ENCODE data around the gene COMMD6. TPM values are rescaled to one million over a fixed set of nuclear protein-coding genes. Genes with fewer than 3 reads are reported as not detected.
A peak's percentile ranks its signal among the peaks of the same experiment; 100 is the strongest.

COMMD6 gene
- total and polyA plus RNA-seq, 2 of the 13 experiments (the other 11 are each of a cell fraction or from before 2014, with no cell fraction given) = 97.0 to 164 TPM

- TF ChIP-seq NFAT5 (CRISPR knock-in tag; IDR thresholded peaks at IDR 0.05) (no peak), ZNF724P (CRISPR knock-in tag; IDR thresholded peaks at IDR 0.05; ENCODE audit: borderline replicate concordance) (no peak), IRF2 (CRISPR knock-in tag; IDR thresholded peaks at IDR 0.05) (peak; percentile 76), POLR2AphosphoS5 (IDR thresholded peaks at IDR 0.05; ENCODE audit: low read depth, low read length) (peak; percentile 45), RORA (CRISPR knock-in tag; IDR thresholded peaks at IDR 0.05) (no peak), PLSCR1 (CRISPR knock-in tag; IDR thresholded peaks at IDR 0.05; ENCODE audit: borderline replicate concordance) (no peak), SRSF9 (IDR thresholded peaks at IDR 0.05; ENCODE audit: borderline replicate concordance, insufficient read depth, low read depth, low read length, poor library complexity, severe bottlenecking) (no peak), ZNF317 (CRISPR knock-in tag; IDR thresholded peaks at IDR 0.05) (0 out of 2 replicates have a peak, but pooled peaks have one; percentile 55), ZSCAN20 (CRISPR knock-in tag; IDR thresholded peaks at IDR 0.05; ENCODE audit: borderline replicate concordance) (no peak), RFXANK (CRISPR knock-in tag; IDR thresholded peaks at IDR 0.05) (no peak), PHB2 (IDR thresholded peaks at IDR 0.05; ENCODE audit: partially characterized antibody) (no peak), CREBL2 (CRISPR knock-in tag; IDR thresholded peaks at IDR 0.05; ENCODE audit: borderline replicate concordance) (no peak), EZH2 (conservative IDR thresholded peaks at IDR 0.05; ENCODE audit: low read depth, low read length) (no peak), KAT8 (CRISPR knock-in tag; IDR thresholded peaks at IDR 0.05) (peak; percentile 83), HMG20A (CRISPR knock-in tag; IDR thresholded peaks at IDR 0.05; ENCODE audit: borderline replicate concordance) (no peak), KDM4B (CRISPR knock-in tag; IDR thresholded peaks at IDR 0.05) (peak; percentile 69; the same call in 1 of the 2 replicates), ADNP (CRISPR knock-in tag; IDR thresholded peaks at IDR 0.05) (no peak), NCOA5 (CRISPR knock-in tag; IDR thresholded peaks at IDR 0.05) (no peak), TBX2 (CRISPR knock-in tag; IDR thresholded peaks at IDR 0.05; ENCODE audit: borderline replicate concordance) (peak; percentile 51; the same call in 1 of the 2 replicates), ZNF580 (CRISPR knock-in tag; IDR thresholded peaks at IDR 0.05; ENCODE audit: borderline replicate concordance, low read depth) (peak; percentile 40; the same call in 1 of the 2 replicates), DNMT1 (CRISPR knock-in tag; IDR thresholded peaks at IDR 0.05) (0 out of 2 replicates have a peak, but pooled peaks have one; percentile 73), SNAPC2 (CRISPR knock-in tag; IDR thresholded peaks at IDR 0.05) (no peak)
Observed at GRCh38 chr13:75549262-75550158, 11.9 kb upstream of the COMMD6 start, which contains the start of gene UCHL3 (continued).

All from HepG2 (cell line).